ENCODE results near the gene LCNL1. TPM values are rescaled to one million over a fixed set of nuclear protein-coding genes. Genes with fewer than 3 reads are reported as not detected.

The LCNL1 gene
- total RNA-seq, 1 experiment from 2014 or later: not detected

- Histone ChIP-seq H3K4me1 (ENCODE audit: insufficient read depth, low read length, poor library complexity, severe bottlenecking) (no peaks in the 10 kb centered on the region), H3K4me3 (ENCODE audit: low read depth, low read length, poor library complexity, severe bottlenecking) (no peak overlapping the region), H3K27ac (ENCODE audit: low read depth, low read length, poor library complexity, severe bottlenecking) (no peak overlapping the region), H3K36me3 (ENCODE audit: insufficient read depth, low read length, poor library complexity, severe bottlenecking) (no peaks in the 10 kb centered on the region), H3K27me3 (replicated peaks; ENCODE audit: insufficient read depth, low read depth, low read length, poor library complexity) (no peaks in the 10 kb centered on the region), H3K9me3 (ENCODE audit: low read depth, low read length, poor library complexity, severe bottlenecking) (no peaks in the 10 kb centered on the region)
- CTCF ChIA-PET: no interaction called here
- no peak for DNase-seq (ENCODE audit: low spot score)
- POLR2A ChIA-PET (ENCODE audit: low non-redundant PET): no interaction called here
- BruUV-seq (replicated peaks): no TSS peak
- intact Hi-C loops (cut with micrococcal nuclease; ENCODE audit: unreplicated experiment): no loop called here
- no peak for TF ChIP-seq EZH2 (IDR thresholded peaks at IDR 0.05; ENCODE audit: borderline replicate concordance, low read depth, low read length, poor library complexity, severe bottlenecking)
- TF ChIP-seq CTCF (conservative IDR thresholded peaks at IDR 0.05; ENCODE audit: low read depth, low read length): no peak
Measured at GRCh38 chr9:136972335-136972734, 10.5 kb upstream of the LCNL1 start.

- no peak for TF ChIP-seq EZH2 (IDR thresholded peaks at IDR 0.05; ENCODE audit: borderline replicate concordance, low read depth, low read length, poor library complexity, severe bottlenecking)
- no peak for TF ChIP-seq CTCF (conservative IDR thresholded peaks at IDR 0.05; ENCODE audit: low read depth, low read length)
- Histone ChIP-seq H3K27ac (ENCODE audit: low read depth, low read length, poor library complexity, severe bottlenecking) (no peak overlapping the region), H3K36me3 (ENCODE audit: insufficient read depth, low read length, poor library complexity, severe bottlenecking) (no peaks in the 10 kb centered on the region), H3K27me3 (replicated peaks; ENCODE audit: insufficient read depth, low read depth, low read length, poor library complexity) (no peaks in the 10 kb centered on the region), H3K4me1 (ENCODE audit: insufficient read depth, low read length, poor library complexity, severe bottlenecking) (no peaks in the 10 kb centered on the region), H3K4me3 (ENCODE audit: low read depth, low read length, poor library complexity, severe bottlenecking) (no peak overlapping the region), H3K9me3 (ENCODE audit: low read depth, low read length, poor library complexity, severe bottlenecking) (no peaks in the 10 kb centered on the region)
- no TSS peak for BruUV-seq (replicated peaks)
- intact Hi-C loops (cut with micrococcal nuclease; ENCODE audit: unreplicated experiment): no loop called here
- CTCF ChIA-PET: no interaction called here
- POLR2A ChIA-PET (ENCODE audit: low non-redundant PET): no interaction called here
- DNase-seq (ENCODE audit: low spot score): no peak
Measured at GRCh38 chr9:136972743-136973142, 10.1 kb upstream of the LCNL1 start.

GRCh38 chr9:136973618-136974617 lies 8.9 kb upstream of the LCNL1 start:
- Histone ChIP-seq H3K9me3 (ENCODE audit: low read depth, low read length, poor library complexity, severe bottlenecking) (no peaks in the 10 kb centered on the region), H3K27ac (ENCODE audit: low read depth, low read length, poor library complexity, severe bottlenecking) (no peak overlapping the region), H3K4me1 (ENCODE audit: insufficient read depth, low read length, poor library complexity, severe bottlenecking) (no peaks in the 10 kb centered on the region), H3K27me3 (replicated peaks; ENCODE audit: insufficient read depth, low read depth, low read length, poor library complexity) (no peaks in the 10 kb centered on the region), H3K36me3 (ENCODE audit: insufficient read depth, low read length, poor library complexity, severe bottlenecking) (no peaks in the 10 kb centered on the region), H3K4me3 (ENCODE audit: low read depth, low read length, poor library complexity, severe bottlenecking) (no peak overlapping the region)
- no peak for TF ChIP-seq CTCF (conservative IDR thresholded peaks at IDR 0.05; ENCODE audit: low read depth, low read length)
- no peak for TF ChIP-seq EZH2 (IDR thresholded peaks at IDR 0.05; ENCODE audit: borderline replicate concordance, low read depth, low read length, poor library complexity, severe bottlenecking)
- POLR2A ChIA-PET (ENCODE audit: low non-redundant PET): no interaction called here
- intact Hi-C loops (cut with micrococcal nuclease; ENCODE audit: unreplicated experiment): no loop called here
- BruUV-seq (replicated peaks): no TSS peak
- no peak for DNase-seq (ENCODE audit: low spot score)
- CTCF ChIA-PET: interaction anchor here (0.8 kb wide), 1 partner anchor 61 kb away, joined by 3 read pairs; no protein-coding TSS in a partner anchor

All from A673 (cell line).